Peyer's patch (tissue), 4 donors: Measurements from ENCODE around the gene ETHE1. TPM values are rescaled to one million over a fixed set of nuclear protein-coding genes. Genes with fewer than 3 reads are reported as not detected.

Experiments used
- DNase-seq, 3 donors: peaks; one replicate each; pipeline ENCODE4 v3.0.0-alpha.2; 2017 to 2019
- H3K27ac ChIP-seq, 4 donors: fragments of 200-600 bp; sonication (generic); one replicate each; pipeline ENCODE4 v1.5.1; 2016 to 2019
- H3K27me3 ChIP-seq, 2 donors: fragments of 200-600 bp; sonication (generic); one replicate each; pipeline ENCODE4 v1.5.1; 2019
- H3K36me3 ChIP-seq, 3 donors: fragments of 200-600 bp; sonication (generic); one replicate each; pipeline ENCODE4 v1.5.1; 2016 to 2019
- H3K4me1 ChIP-seq, 4 donors: fragments of 200-600 bp; sonication (generic); one replicate each; pipeline ENCODE4 v1.5.1; 2016 to 2019
- H3K4me3 ChIP-seq, 4 donors: fragments of 200-600 bp; sonication (generic); 1 replicate in 3 of 4; 2 replicates in 1 of 4; pipeline ENCODE4 v1.5.1; 2016 to 2019; ENCODE audit warnings: mild to moderate bottlenecking in 1 of 4
- H3K9me3 ChIP-seq, 4 donors: fragments of 200-600 bp; sonication (generic); one replicate each; pipeline ENCODE4 v1.5.1; 2016 to 2019; ENCODE audit warnings: mild to moderate bottlenecking in 1 of 4
- POLR2A ChIP-seq, 2 donors: fragments of 450-650 bp; IDR thresholded peaks; one replicate each; pipeline ENCODE4 v1.5.1; 2017; ENCODE audit warnings: antibody characterized with exemption in 2 of 2, mild to moderate bottlenecking in 2 of 2, moderate library complexity in 2 of 2
- total RNA-seq, 4 donors: library from RNA; depleted of rRNA; stranded (reverse); fragments of >200 nt; gene quantifications; one replicate each; pipeline ENCODE4 v1.1.0, GENCODE V29; 2016
- TF ChIP-seq, protein P1 (sequence below), 6 experiments: fragments of 450-650 bp in 4 of 6; fragments of 200-600 bp in 2 of 6; sonication (generic) in 1 of 6; IDR thresholded peaks; one replicate each; pipeline ENCODE4 v1.5.1; 2017 to 2019; ENCODE audit warnings: antibody characterized with exemption in 6 of 6, mild to moderate bottlenecking in 3 of 6, moderate library complexity in 1 of 6

The ETHE1 gene
- total RNA-seq, 4 donors from 2014 or later = 115 to 252 (median 199) TPM

DNA sequence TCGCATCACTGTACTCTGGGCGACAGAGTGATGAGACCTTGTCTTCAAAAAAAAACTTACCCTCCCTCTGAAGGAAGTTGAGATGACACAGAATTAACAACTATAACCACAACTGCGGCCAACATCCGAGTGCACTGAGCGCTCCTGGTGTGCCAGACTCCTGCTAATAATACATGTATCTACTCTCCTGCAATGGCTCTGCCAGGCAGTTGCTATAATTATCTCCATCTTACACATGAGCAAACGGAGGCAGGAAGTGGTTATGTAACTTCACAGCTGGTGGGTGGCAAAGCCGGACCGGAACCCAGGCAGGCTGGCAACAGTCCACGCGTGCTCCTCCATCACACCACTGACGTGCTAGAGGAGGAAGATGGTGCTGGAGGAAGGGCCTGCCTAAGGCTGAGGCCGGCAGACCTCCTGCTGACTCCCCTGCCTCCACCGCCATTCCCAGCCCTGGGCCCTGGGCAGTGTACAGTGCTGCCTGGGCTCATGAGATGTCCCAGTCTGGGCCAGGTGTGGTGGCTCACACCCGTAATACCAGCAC is 35.8 kb upstream of the ETHE1 start:
- peak in 2 of 3 donors; percentile 83 to 92 for DNase-seq
- H3K4me1 ChIP-seq = peaks cover 0 to 10% (median 4%) of the 10 kb centered on the region in 4 donors
- no peaks in the 10 kb centered on the region for H3K9me3 ChIP-seq
- H3K4me3 ChIP-seq = peak overlapping the region in 1 of 4 donors; percentile 12
- peaks cover 0 to 14% (median 0%) of the 10 kb centered on the region in 3 donors for H3K36me3 ChIP-seq
- H3K27ac ChIP-seq = peak overlapping the region; percentile 62 to 81 (median 78)
- TF ChIP-seq, protein P1, sequence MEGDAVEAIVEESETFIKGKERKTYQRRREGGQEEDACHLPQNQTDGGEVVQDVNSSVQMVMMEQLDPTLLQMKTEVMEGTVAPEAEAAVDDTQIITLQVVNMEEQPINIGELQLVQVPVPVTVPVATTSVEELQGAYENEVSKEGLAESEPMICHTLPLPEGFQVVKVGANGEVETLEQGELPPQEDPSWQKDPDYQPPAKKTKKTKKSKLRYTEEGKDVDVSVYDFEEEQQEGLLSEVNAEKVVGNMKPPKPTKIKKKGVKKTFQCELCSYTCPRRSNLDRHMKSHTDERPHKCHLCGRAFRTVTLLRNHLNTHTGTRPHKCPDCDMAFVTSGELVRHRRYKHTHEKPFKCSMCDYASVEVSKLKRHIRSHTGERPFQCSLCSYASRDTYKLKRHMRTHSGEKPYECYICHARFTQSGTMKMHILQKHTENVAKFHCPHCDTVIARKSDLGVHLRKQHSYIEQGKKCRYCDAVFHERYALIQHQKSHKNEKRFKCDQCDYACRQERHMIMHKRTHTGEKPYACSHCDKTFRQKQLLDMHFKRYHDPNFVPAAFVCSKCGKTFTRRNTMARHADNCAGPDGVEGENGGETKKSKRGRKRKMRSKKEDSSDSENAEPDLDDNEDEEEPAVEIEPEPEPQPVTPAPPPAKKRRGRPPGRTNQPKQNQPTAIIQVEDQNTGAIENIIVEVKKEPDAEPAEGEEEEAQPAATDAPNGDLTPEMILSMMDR (IDR thresholded peaks at IDR 0.05) = no peak
- TF ChIP-seq POLR2A (IDR thresholded peaks at IDR 0.05) = no peak
- no peaks in the 10 kb centered on the region for H3K27me3 ChIP-seq

DNA sequence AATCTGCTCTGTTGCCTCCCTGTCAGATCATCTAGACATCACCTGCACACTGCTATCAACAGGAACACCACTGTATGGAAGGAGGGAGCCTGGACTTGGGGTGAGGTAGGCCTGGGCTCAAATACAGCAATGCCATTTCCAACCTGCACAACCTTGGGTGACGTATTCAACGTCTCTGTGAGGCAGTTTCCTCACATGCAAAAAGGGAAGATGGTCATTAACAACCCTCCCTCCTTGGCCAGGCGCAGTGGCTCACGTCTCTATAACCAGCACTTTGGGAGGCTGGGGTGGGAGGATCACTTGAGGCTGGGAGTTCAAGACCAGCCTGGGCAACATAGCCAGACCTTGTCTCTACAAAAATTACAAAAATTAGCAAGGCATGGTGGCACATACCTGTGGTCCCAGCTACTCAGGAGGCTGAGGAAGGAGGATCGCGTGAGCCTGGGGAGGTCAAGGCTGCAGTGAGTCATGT is 35.3 kb upstream of the ETHE1 start:
- TF ChIP-seq POLR2A (IDR thresholded peaks at IDR 0.05) = no peak
- TF ChIP-seq, protein P1 (IDR thresholded peaks at IDR 0.05) = no peak
- peaks cover 0 to 15% (median 0%) of the 10 kb centered on the region in 3 donors for H3K36me3 ChIP-seq
- peak overlapping the region in 1 of 4 donors; percentile 12 for H3K4me3 ChIP-seq
- peaks cover 0 to 10% (median 4%) of the 10 kb centered on the region in 4 donors for H3K4me1 ChIP-seq
- no peaks in the 10 kb centered on the region for H3K9me3 ChIP-seq
- no peaks in the 10 kb centered on the region for H3K27me3 ChIP-seq
- no peak for DNase-seq
- H3K27ac ChIP-seq = peak overlapping the region; percentile 62 to 81 (median 78)

DNA sequence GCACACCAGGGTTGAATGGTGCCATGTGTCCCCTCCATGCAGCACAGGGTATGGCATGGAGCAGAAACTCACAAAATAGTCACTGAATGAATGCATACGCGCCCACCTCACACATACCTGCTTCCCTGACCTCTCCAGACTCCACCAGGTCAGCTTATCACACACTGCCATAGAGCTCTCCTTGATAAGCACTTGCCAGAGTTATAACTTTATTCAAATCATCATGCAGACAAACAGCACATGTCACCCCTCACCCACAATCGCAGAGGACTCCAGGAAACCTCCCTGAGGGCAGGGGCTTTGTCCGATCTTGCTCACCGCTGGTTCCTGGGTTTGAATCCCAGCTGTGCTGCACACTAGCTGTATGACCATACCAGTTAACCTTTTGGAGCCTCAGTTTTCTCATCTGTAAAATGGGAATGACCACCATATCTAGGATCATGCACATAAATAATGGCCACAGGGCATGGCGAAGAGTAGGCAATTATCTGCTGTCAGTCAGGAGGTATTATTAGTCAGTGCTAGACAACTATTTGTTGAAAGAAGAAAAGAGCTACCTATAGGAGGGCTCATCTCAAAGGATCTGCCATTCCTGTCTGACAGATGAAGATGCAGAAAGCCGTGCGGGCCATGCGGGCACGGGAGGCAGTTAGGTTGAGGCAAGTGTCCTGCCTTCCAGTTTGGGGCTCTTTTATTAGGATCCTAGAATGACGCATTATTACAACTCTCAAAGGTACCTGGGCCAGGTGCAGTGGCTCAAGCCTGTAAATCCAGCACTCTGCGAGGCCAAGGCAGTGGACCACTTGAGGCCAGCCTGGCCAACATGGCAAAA is 34.4 kb upstream of the ETHE1 start:
- peaks cover 0 to 16% (median 0%) of the 10 kb centered on the region in 3 donors for H3K36me3 ChIP-seq
- TF ChIP-seq, protein P1 (IDR thresholded peaks at IDR 0.05) = no peak
- no peak for TF ChIP-seq POLR2A (IDR thresholded peaks at IDR 0.05)
- no peaks in the 10 kb centered on the region for H3K9me3 ChIP-seq
- no peak for DNase-seq
- H3K4me1 ChIP-seq = peaks cover 0 to 10% (median 4%) of the 10 kb centered on the region in 4 donors
- H3K27ac ChIP-seq = peak overlapping the region in 1 of 4 donors; percentile 81
- H3K27me3 ChIP-seq = no peaks in the 10 kb centered on the region
- H3K4me3 ChIP-seq = no peak overlapping the region

DNA sequence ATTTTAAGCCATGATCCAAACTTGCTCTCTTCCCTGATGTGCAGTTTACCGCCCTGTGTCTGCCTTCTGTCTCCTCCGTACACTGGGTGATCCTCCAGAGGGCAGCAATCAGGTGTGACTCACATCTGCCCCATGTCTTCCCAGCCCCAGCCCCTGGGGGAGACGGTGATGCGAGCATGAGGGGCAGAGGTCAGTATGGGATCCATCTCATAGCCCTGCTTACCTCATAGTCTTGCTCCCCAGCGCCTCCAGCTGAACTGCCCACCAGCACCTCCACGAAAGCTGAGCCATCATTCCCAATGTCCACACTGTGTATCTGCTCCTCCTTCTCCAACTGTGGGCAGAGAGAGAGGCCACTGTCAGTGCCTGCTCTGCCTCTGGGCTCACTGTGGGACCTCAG is 33.7 kb upstream of the ETHE1 start:
- TF ChIP-seq, protein P1 (IDR thresholded peaks at IDR 0.05) = no peak
- TF ChIP-seq POLR2A (IDR thresholded peaks at IDR 0.05) = no peak
- Histone ChIP-seq H3K4me1 (peaks cover 0 to 10% (median 4%) of the 10 kb centered on the region in 4 donors), H3K36me3 (peaks cover 0 to 23% (median 0%) of the 10 kb centered on the region in 3 donors), H3K27me3 (no peaks in the 10 kb centered on the region), H3K4me3 (no peak overlapping the region), H3K27ac (no peak overlapping the region), H3K9me3 (no peaks in the 10 kb centered on the region)
- no peak for DNase-seq

DNA sequence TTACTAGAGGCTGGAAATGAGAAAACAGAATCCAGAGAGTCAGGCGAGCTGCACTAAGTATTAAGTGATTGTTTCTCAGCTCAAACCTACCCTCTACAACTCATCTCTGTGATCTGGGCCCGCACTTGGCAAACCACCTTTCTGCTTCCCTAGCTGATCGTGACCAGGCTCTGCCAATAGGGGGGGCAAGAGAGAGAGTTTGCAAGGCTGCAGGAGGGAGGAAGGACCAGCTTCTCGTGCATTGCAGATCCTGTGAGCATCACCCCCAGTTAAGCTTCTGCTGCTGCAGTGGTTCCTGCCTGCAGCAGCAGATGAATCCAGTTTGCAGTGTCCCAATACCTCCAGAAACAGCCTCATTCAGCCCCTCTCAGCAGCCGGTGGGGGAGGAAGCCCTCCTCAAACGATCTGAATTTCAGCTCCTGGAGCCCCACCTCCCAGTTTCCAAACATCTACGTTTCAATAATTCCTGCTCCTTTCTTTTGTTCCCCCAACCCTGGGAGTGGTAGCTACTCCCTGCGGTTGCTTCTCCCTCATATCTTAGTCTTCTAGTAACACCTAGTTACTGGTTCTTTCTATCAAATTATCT is 28.3 kb upstream of the ETHE1 start:
- DNase-seq = peak; percentile 74 to 91 (median 79)
- Histone ChIP-seq H3K27ac (no peak overlapping the region), H3K27me3 (no peaks in the 10 kb centered on the region), H3K9me3 (no peaks in the 10 kb centered on the region), H3K4me3 (no peak overlapping the region), H3K36me3 (peaks cover 0 to 67% (median 0%) of the 10 kb centered on the region in 3 donors), H3K4me1 (no peaks in the 10 kb centered on the region)
- TF ChIP-seq POLR2A (IDR thresholded peaks at IDR 0.05) = no peak
- TF ChIP-seq, protein P1 (IDR thresholded peaks at IDR 0.05) = peak in 5 of 6 experiments; percentile 41 to 73 (median 63)
